K562 (cell line): ENCODE results near the gene EIF4E1B. TPM values are rescaled to one million over a fixed set of nuclear protein-coding genes. Genes with fewer than 3 reads are reported as not detected.

Experiments used
- ARID1B ChIP-seq: fragments of 450-650 bp; IDR thresholded peaks from 2 replicates; pipeline ENCODE4 v1.6.1; 2016; ENCODE audit warnings: antibody characterized with exemption, mild to moderate bottlenecking, inconsistent platforms
- CBFA2T2 ChIP-seq: fragments of 450-650 bp; conservative IDR thresholded peaks from 2 replicates; pipeline ENCODE4 v1.6.1; 2017; ENCODE audit warnings: mild to moderate bottlenecking
- CBX5 ChIP-seq: IDR thresholded peaks from 2 replicates; pipeline ENCODE4 v1.6.1; 2014; ENCODE audit warnings: low read depth, borderline replicate concordance
- CHD4 ChIP-seq: fragments of 200-600 bp; sonication (generic); IDR thresholded peaks from 3 replicates; pipeline ENCODE4 v1.6.1; 2012; ENCODE audit warnings: low read depth, mild to moderate bottlenecking, mixed read lengths, low read length, inconsistent platforms; ENCODE audit not compliant: insufficient read depth, insufficient replicate concordance, poor library complexity, severe bottlenecking
- COPS2 ChIP-seq: fragments of 450-650 bp; conservative IDR thresholded peaks from 2 replicates; pipeline ENCODE4 v1.6.1; 2016; ENCODE audit warnings: mild to moderate bottlenecking, moderate library complexity
- CREB1 ChIP-seq, 2 experiments: sonication (generic) in 1 of 2; formaldehyde crosslinking in 1 of 2; IDR thresholded peaks; 2 replicates each; pipeline versions ENCODE4 v1.6.1 to v1.8.0; 2012 to 2022; ENCODE audit warnings: inconsistent platforms in 1 of 2, mild to moderate bottlenecking in 1 of 2, missing genetic modification reagents in 1 of 2, moderate library complexity in 1 of 2
- CREM ChIP-seq: IDR thresholded peaks from 2 replicates; pipeline ENCODE4 v1.6.1; 2014; ENCODE audit warnings: antibody characterized with exemption, low read depth
- DPF2 ChIP-seq: fragments of 450-650 bp; IDR thresholded peaks from 2 replicates; pipeline ENCODE4 v1.6.1; 2016
- EP400 ChIP-seq: fragments of 450-650 bp; IDR thresholded peaks from 2 replicates; pipeline ENCODE4 v1.6.1; 2017; ENCODE audit warnings: antibody characterized with exemption, mild to moderate bottlenecking, moderate library complexity
- ETS2 ChIP-seq: IDR thresholded peaks from 2 replicates; pipeline ENCODE4 v1.6.1; 2016; ENCODE audit warnings: borderline replicate concordance, missing genetic modification characterization, mild to moderate bottlenecking, moderate library complexity, missing compliant biosample characterization; ENCODE audit not compliant: poor library complexity, severe bottlenecking
- FUS ChIP-seq: fragments of 200-400 bp; formaldehyde crosslinking; optimal IDR thresholded peaks from 2 replicates; pipeline ENCODE3; 2017; ENCODE audit warnings: low read depth, low read length
- LEF1 ChIP-seq: fragments of 450-650 bp; IDR thresholded peaks from 2 replicates; pipeline ENCODE4 v1.6.1; 2016; ENCODE audit warnings: mild to moderate bottlenecking
- MYNN ChIP-seq, 2 experiments: sonication (generic); formaldehyde crosslinking in 1 of 2; IDR thresholded peaks; 2 replicates each; pipeline versions ENCODE4 v1.5.0 to v1.6.1; 2016 to 2020; ENCODE audit warnings: antibody characterized with exemption in 1 of 2, missing genetic modification reagents in 1 of 2
- NFIX ChIP-seq: fragments of 250-450 bp; sonication (Bioruptor Pico); IDR thresholded peaks from 2 replicates; pipeline ENCODE4 v1.4.0; 2020; ENCODE audit warnings: low read depth, mild to moderate bottlenecking, moderate library complexity
- PHB ChIP-seq: fragments of 250-450 bp; sonication (Bioruptor Pico); IDR thresholded peaks from 2 replicates; pipeline ENCODE4 v1.5.0; 2021
- PHB2 ChIP-seq: fragments of 450-650 bp; IDR thresholded peaks from 2 replicates; pipeline ENCODE4 v1.6.1; 2017; ENCODE audit warnings: low read depth
- POLR2B ChIP-seq: fragments of 450-650 bp; IDR thresholded peaks from 2 replicates; pipeline ENCODE4 v1.6.1; 2018; ENCODE audit warnings: low read depth; ENCODE audit not compliant: partially characterized antibody
- RERE ChIP-seq: sonication (generic); formaldehyde crosslinking; IDR thresholded peaks from 2 replicates; pipeline ENCODE4 v1.8.0; 2023; ENCODE audit warnings: missing genetic modification reagents, mild to moderate bottlenecking, borderline replicate concordance
- SMAD3 ChIP-seq: fragments of 450-650 bp; formaldehyde crosslinking; conservative IDR thresholded peaks from 2 replicates; pipeline ENCODE4 v1.4.0; 2020; ENCODE audit warnings: mild to moderate bottlenecking
- SMARCA5 ChIP-seq: fragments of 450-650 bp; IDR thresholded peaks from 2 replicates; pipeline ENCODE4 v1.6.1; 2016
- SPI1 ChIP-seq: IDR thresholded peaks from 2 replicates; pipeline ENCODE4 v1.6.1; 2011; ENCODE audit warnings: low read depth, low read length, control low read depth, borderline replicate concordance
- SRSF7 ChIP-seq: fragments of 200-400 bp; formaldehyde crosslinking; optimal IDR thresholded peaks from 2 replicates; pipeline ENCODE3; 2017; ENCODE audit warnings: mild to moderate bottlenecking, low read depth, low read length
- SRSF9 ChIP-seq: fragments of 200-400 bp; formaldehyde crosslinking; IDR thresholded peaks from 2 replicates; pipeline ENCODE4 v1.6.1; 2017; ENCODE audit warnings: low read depth, low read length, borderline replicate concordance
- STAG1 ChIP-seq: sonication (generic); formaldehyde crosslinking; IDR thresholded peaks from 2 replicates; pipeline ENCODE4 v1.5.0; 2020; ENCODE audit warnings: missing genetic modification reagents, borderline replicate concordance
- ZC3H11A ChIP-seq: IDR thresholded peaks from 2 replicates; pipeline ENCODE4 v1.6.1; 2012; ENCODE audit warnings: low read depth, low read length, improper control_type of control experiment
- ZC3H8 ChIP-seq: fragments of 450-650 bp; IDR thresholded peaks from 2 replicates; pipeline ENCODE4 v1.6.1; 2017
- ZNF561 ChIP-seq: fragments of 450-650 bp; formaldehyde crosslinking; conservative IDR thresholded peaks from 2 replicates; pipeline ENCODE4 v1.4.0; 2020; ENCODE audit warnings: mild to moderate bottlenecking, moderate library complexity
- polyA plus RNA-seq, 8 experiments: library from polyadenylated mRNA; depleted of rRNA in 4 of 8; stranded (reverse) in 5 of 8; unstranded in 3 of 8; fragments of >200 nt; fragmentation: Nextera tagmentation in 2 of 8; fragmentation: Illumina TruSeq in 1 of 8; extraction: Ambion mirVana in 2 of 8; extraction: Trizol in 1 of 8; gene quantifications; 2 replicates each; pipeline versions ENCODE4 v1.2.1 to v1.2.3, GENCODE V29; 2011 to 2014; ENCODE audit warnings: inconsistent platforms in 1 of 8, missing spikeins in 1 of 8
- total RNA-seq, 7 experiments: library from RNA; depleted of rRNA in 6 of 7; stranded (reverse); fragments of >200 nt in 6 of 7; fragmentation: Illumina TruSeq in 2 of 7; extraction: Trizol in 2 of 7; gene quantifications; 2 replicates each; pipeline versions ENCODE4 v1.2.1 to v1.2.3, GENCODE V29; 2011 to 2021; ENCODE audit warnings: low replicate concordance in 1 of 7

The EIF4E1B gene
- total and polyA plus RNA-seq, 9 of the 15 experiments (the other 6 are each of a cell fraction or from before 2014, with no cell fraction given), result not detected

DNA sequence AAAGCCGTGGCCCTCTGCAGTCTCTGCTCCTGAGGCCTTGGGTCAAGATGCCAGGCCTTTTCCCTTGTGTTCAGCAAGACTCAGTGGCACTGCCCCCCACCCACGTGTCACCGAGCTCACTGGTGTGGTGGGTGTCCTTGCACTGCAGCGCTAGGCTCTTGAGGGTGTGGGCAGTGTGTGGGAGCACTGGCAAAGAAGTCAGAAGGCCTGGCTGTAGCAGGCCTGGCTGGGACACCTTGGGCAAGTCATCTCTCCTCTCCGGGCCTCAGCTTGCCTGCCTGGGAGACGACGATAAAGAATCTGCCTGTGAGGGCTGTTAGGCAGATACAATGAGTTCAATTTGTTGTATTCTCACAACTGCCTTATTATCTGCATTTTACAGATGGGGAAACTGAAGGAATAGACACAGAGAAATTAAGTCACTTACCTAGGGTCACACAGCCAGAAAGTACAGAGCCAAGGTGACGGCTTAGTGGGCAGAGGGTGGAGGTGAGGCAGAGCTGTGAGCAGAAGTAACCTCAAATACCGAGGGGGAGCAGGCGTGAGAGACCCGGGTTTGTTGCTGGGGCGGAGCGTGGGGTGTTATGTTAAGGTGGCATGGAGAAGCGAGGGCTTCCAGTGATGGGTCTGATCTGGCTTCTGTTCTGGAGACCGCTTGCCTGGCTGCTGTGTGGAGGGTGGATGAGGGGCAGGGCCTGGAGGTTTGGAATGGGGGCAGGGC, 18.2 kb downstream of the EIF4E1B start (continued):
- TF ChIP-seq RERE (CRISPR knock-in tag) (no peak), DPF2 (peak; percentile 85), ZC3H8 (no peak), CBFA2T2 (peak; percentile 97), SPI1 (no peak), SRSF7 (no peak), SMAD3 (CRISPR knock-in tag) (no peak), CBX5 (no peak), ZC3H11A (no peak), NFIX (no peak), ETS2 (tag) (no peak), MYNN (IDR thresholded peaks at IDR 0.05) (peak; percentile 61; the same call in 1 of the 2 replicates), MYNN (CRISPR knock-in tag; IDR thresholded peaks at IDR 0.05) (no peak), CHD4 (no peak), PHB (no peak), PHB2 (peak; percentile 75), FUS (no peak), ARID1B (peak; percentile 94), STAG1 (CRISPR knock-in tag) (no peak), CREB1 (IDR thresholded peaks at IDR 0.05) (peak; percentile 47; the same call in 1 of the 2 replicates), CREB1 (CRISPR knock-in tag; IDR thresholded peaks at IDR 0.05) (no peak), COPS2 (no peak), SMARCA5 (peak; percentile 50), ZNF561 (CRISPR knock-in tag) (no peak), POLR2B (no peak), CREM (peak; percentile 42; the same call in 1 of the 2 replicates), EP400 (no peak), LEF1 (peak; percentile 37; the same call in 1 of the 2 replicates), SRSF9 (no peak)
